ENCODE measurements around the gene MMP3. TPM values are rescaled to one million over a fixed set of nuclear protein-coding genes. Genes with fewer than 3 reads are reported as not detected.
"Not testable (repeated sequence)": the region's sequence is repeated elsewhere in the genome, so short reads cannot be mapped to it uniquely, and the experiment has no call there.

Gene MMP3
- polyA plus RNA-seq (ENCODE audit: insufficient read length in 3 of 3) = under 1 TPM in 2 of 3 donors, not detected in 1; 0.13 to 0.36 TPM
- long read RNA-seq, donor 1 = 0 reads
- long read RNA-seq, donor 2 = 0 reads
- long read RNA-seq, donor 3 = 0 reads
- long read RNA-seq, donor 4 = 0 reads
- long read RNA-seq, donor 5 = 0 reads
- long read RNA-seq, donor 6 = 0 reads
- long read RNA-seq, donor 7 = 0 reads
- long read RNA-seq, donor 8 = 0 reads
- long read RNA-seq, donor 9 = 0 reads
- long read RNA-seq, donor 10 = 0 reads
- long read RNA-seq, donor 11 = 0 reads
- long read RNA-seq, donor 12 = 0 reads
- long read RNA-seq, donor 13 = 0 reads
- long read RNA-seq, donor 14 = 0 reads
- long read RNA-seq, donor 15 = 0 reads
- long read RNA-seq, donor 16 = 0 reads

GRCh38 chr11:102843489-102843888 lies at the start of gene MMP3:
Gene MMP3 (minus strand): TSS chr11:102843609. CDS start chr11:102843546, 63 bp downstream.
- no peak for DNase-seq (ENCODE audit: extremely low read depth in 1 of 11, low read depth in 9 of 11, low spot score in 4 of 11)

- no peak for DNase-seq (ENCODE audit: extremely low read depth in 1 of 11, low read depth in 9 of 11, low spot score in 4 of 11)
These were observed 48.3 kb upstream of the MMP3 start for GRCh38 chr11:102891736-102892135.

GRCh38 chr11:102886999-102887398 lies 43.6 kb upstream of the MMP3 start:
- DNase-seq (ENCODE audit: extremely low read depth in 1 of 11, low read depth in 9 of 11, low spot score in 4 of 11) = no peak

GRCh38 chr11:102883141-102883540 lies 39.7 kb upstream of the MMP3 start:
- no peak for DNase-seq (ENCODE audit: extremely low read depth in 1 of 11, low read depth in 9 of 11, low spot score in 4 of 11)

GRCh38 chr11:102882389-102883024 lies 39.1 kb upstream of the MMP3 start:
- no peak for DNase-seq (ENCODE audit: extremely low read depth in 1 of 11, low read depth in 9 of 11, low spot score in 4 of 11)

GRCh38 chr11:102879801-102880200 lies 36.4 kb upstream of the MMP3 start:
- no peak for DNase-seq (ENCODE audit: extremely low read depth in 1 of 11, low read depth in 9 of 11, low spot score in 4 of 11)

GRCh38 chr11:102878595-102878994 lies 35.2 kb upstream of the MMP3 start:
- no peak for DNase-seq (ENCODE audit: extremely low read depth in 1 of 11, low read depth in 9 of 11, low spot score in 4 of 11)

- DNase-seq (ENCODE audit: extremely low read depth in 1 of 11, low read depth in 9 of 11, low spot score in 4 of 11) = no peak
These were observed 31.4 kb upstream of the MMP3 start, which contains the start of gene MMP12 for GRCh38 chr11:102874852-102875251. Gene MMP12 (minus strand): TSS chr11:102874982. CDS start chr11:102874937, 45 bp downstream.

- not testable (repeated sequence) for DNase-seq (ENCODE audit: extremely low read depth in 1 of 11, low read depth in 9 of 11, low spot score in 4 of 11)
These were observed 26.1 kb upstream of the MMP3 start for GRCh38 chr11:102869354-102869964.

- DNase-seq (ENCODE audit: extremely low read depth in 1 of 11, low read depth in 9 of 11, low spot score in 4 of 11) = peak in 2 of 11 donors; percentile 11 to 19
These were observed 24.9 kb upstream of the MMP3 start for GRCh38 chr11:102868339-102868738.

GRCh38 chr11:102864724-102865123 lies 21.3 kb upstream of the MMP3 start:
- DNase-seq (ENCODE audit: extremely low read depth in 1 of 11, low read depth in 9 of 11, low spot score in 4 of 11) = no peak

- DNase-seq (ENCODE audit: extremely low read depth in 1 of 11, low read depth in 9 of 11, low spot score in 4 of 11) = no peak
These were observed 10.5 kb upstream of the MMP3 start for GRCh38 chr11:102853956-102854355.

GRCh38 chr11:102853055-102853454 lies 9.6 kb upstream of the MMP3 start:
- no peak for DNase-seq (ENCODE audit: extremely low read depth in 1 of 11, low read depth in 9 of 11, low spot score in 4 of 11)

GRCh38 chr11:102850973-102851745 lies 7.8 kb upstream of the MMP3 start:
- no peak for DNase-seq (ENCODE audit: extremely low read depth in 1 of 11, low read depth in 9 of 11, low spot score in 4 of 11)

- DNase-seq (ENCODE audit: extremely low read depth in 1 of 11, low read depth in 9 of 11, low spot score in 4 of 11) = no peak
These were observed 5.9 kb upstream of the MMP3 start for GRCh38 chr11:102849311-102849710.

- DNase-seq (ENCODE audit: extremely low read depth in 1 of 11, low read depth in 9 of 11, low spot score in 4 of 11) = no peak
These were observed 2.9 kb upstream of the MMP3 start for GRCh38 chr11:102846292-102846691.

GRCh38 chr11:102842930-102843329 lies 479 bp downstream of the MMP3 start:
- no peak for DNase-seq (ENCODE audit: extremely low read depth in 1 of 11, low read depth in 9 of 11, low spot score in 4 of 11)

GRCh38 chr11:102840018-102840417 lies 3.4 kb downstream of the MMP3 start:
- no peak for DNase-seq (ENCODE audit: extremely low read depth in 1 of 11, low read depth in 9 of 11, low spot score in 4 of 11)

- no peak for DNase-seq (ENCODE audit: extremely low read depth in 1 of 11, low read depth in 9 of 11, low spot score in 4 of 11)
These were observed 5.8 kb downstream of the MMP3 start for GRCh38 chr11:102837646-102838045.
